ENCODE results near the gene NELFA.

The NELFA gene

GRCh38 chr4:2047031-2047660, 38.4 kb upstream of the NELFA start:
- Histone ChIP-seq H3K27me3 (peaks cover 0 to 30% (median 8%) of the 10 kb centered on the region in 11 experiments; a peak in 13 of 22 replicates), H4K20me1 (peaks cover 14 to 46% (median 37%) of the 10 kb centered on the region in 11 experiments), H3K36me3 (peaks cover 0 to 14% (median 10%) of the 10 kb centered on the region in 11 experiments; a peak in 10 of 22 replicates), H3K4me2 (peak overlapping the region; percentile 60 to 93 (median 74)), H3K4me3 (peak overlapping the region in 3 of 10 experiments; percentile 32 to 52 (median 41); a peak in 5 of 20 replicates), H3K9me3 (replicated peaks in 1 of 11) (peaks cover 0 to 7% (median 0%) of the 10 kb centered on the region in 11 experiments; a peak in 1 of 22 replicates), H3K9ac (peak overlapping the region in 6 of 11 experiments; percentile 18 to 55 (median 34); a peak in 5 of 22 replicates), H3K4me1 (peaks cover 26 to 49% (median 43%) of the 10 kb centered on the region in 10 experiments; a peak in 19 of 20 replicates), H3K27ac (no peak overlapping the region)
- TF ChIP-seq Cebpa-rat (IDR thresholded peaks at IDR 0.05): no peak

- Histone ChIP-seq H3K4me3 (peak overlapping the region in 3 of 10 experiments; percentile 32 to 52 (median 41); a peak in 4 of 20 replicates), H4K20me1 (peaks cover 14 to 46% (median 37%) of the 10 kb centered on the region in 11 experiments), H3K9ac (peak overlapping the region in 6 of 11 experiments; percentile 26 to 59 (median 36); a peak in 8 of 22 replicates), H3K36me3 (peaks cover 0 to 14% (median 10%) of the 10 kb centered on the region in 11 experiments; a peak in 10 of 22 replicates), H3K4me1 (peaks cover 26 to 53% (median 47%) of the 10 kb centered on the region in 10 experiments; a peak in 19 of 20 replicates), H3K4me2 (peak overlapping the region; percentile 60 to 93 (median 74)), H3K9me3 (replicated peaks in 1 of 11) (peaks cover 0 to 7% (median 0%) of the 10 kb centered on the region in 11 experiments; a peak in 1 of 22 replicates), H3K27me3 (peaks cover 5 to 34% (median 13%) of the 10 kb centered on the region in 11 experiments), H3K27ac (no peak overlapping the region; a peak in 1 of 22 replicates)
- no peak for TF ChIP-seq Cebpa-rat (IDR thresholded peaks at IDR 0.05)
Observed at GRCh38 chr4:2046031-2046961, 37.5 kb upstream of the NELFA start.

- no peak for TF ChIP-seq Cebpa-rat (IDR thresholded peaks at IDR 0.05)
Observed at GRCh38 chr4:2045518-2045951, 36.8 kb upstream of the NELFA start.

GRCh38 chr4:2044542-2045517, 36.1 kb upstream of the NELFA start:
- Histone ChIP-seq H4K20me1 (peaks cover 14 to 46% (median 37%) of the 10 kb centered on the region in 11 experiments), H3K4me3 (no peak overlapping the region), H3K4me1 (peaks cover 26 to 56% (median 50%) of the 10 kb centered on the region in 10 experiments; a peak in 19 of 20 replicates), H3K9me3 (replicated peaks in 1 of 11) (peaks cover 0 to 7% (median 0%) of the 10 kb centered on the region in 11 experiments; a peak in 1 of 22 replicates), H3K36me3 (peaks cover 0 to 14% (median 10%) of the 10 kb centered on the region in 11 experiments; a peak in 10 of 22 replicates), H3K27me3 (peaks cover 20 to 49% (median 28%) of the 10 kb centered on the region in 11 experiments), H3K9ac (peak overlapping the region in 4 of 11 experiments; percentile 22 to 59 (median 27); a peak in 5 of 22 replicates), H3K27ac (peak overlapping the region in 2 of 11 experiments; percentile 12 to 36; a peak in 1 of 22 replicates), H3K4me2 (peak overlapping the region; percentile 32 to 93 (median 73); a peak in 20 of 22 replicates)
- TF ChIP-seq Cebpa-rat (IDR thresholded peaks at IDR 0.05): no peak

More at GRCh38 chr4:2045518-2045951, 36.8 kb upstream of the NELFA start:
- Histone ChIP-seq H4K20me1 (peaks cover 14 to 46% (median 37%) of the 10 kb centered on the region in 11 experiments), H3K27ac (peak overlapping the region in 1 of 11 experiments; percentile 12; a peak in 1 of 22 replicates), H3K4me1 (peaks cover 26 to 56% (median 50%) of the 10 kb centered on the region in 10 experiments; a peak in 19 of 20 replicates), H3K27me3 (peaks cover 13 to 42% (median 21%) of the 10 kb centered on the region in 11 experiments), H3K9me3 (replicated peaks in 1 of 11) (peaks cover 0 to 7% (median 0%) of the 10 kb centered on the region in 11 experiments; a peak in 1 of 22 replicates), H3K4me2 (peak overlapping the region; percentile 32 to 93 (median 73)), H3K36me3 (peaks cover 0 to 14% (median 10%) of the 10 kb centered on the region in 11 experiments; a peak in 10 of 22 replicates), H3K9ac (peak overlapping the region in 5 of 11 experiments; percentile 1 to 59 (median 26); a peak in 5 of 22 replicates), H3K4me3 (no peak overlapping the region)

GRCh38 chr4:2044119-2044485, 35.3 kb upstream of the NELFA start:
- Histone ChIP-seq H4K20me1 (peaks cover 14 to 46% (median 37%) of the 10 kb centered on the region in 11 experiments), H3K4me3 (no peak overlapping the region), H3K9ac (no peak overlapping the region), H3K9me3 (replicated peaks in 1 of 11) (peaks cover 0 to 7% (median 0%) of the 10 kb centered on the region in 11 experiments; a peak in 1 of 22 replicates), H3K27me3 (peaks cover 27 to 56% (median 35%) of the 10 kb centered on the region in 11 experiments), H3K4me1 (peaks cover 26 to 56% (median 50%) of the 10 kb centered on the region in 10 experiments; a peak in 19 of 20 replicates), H3K27ac (no peak overlapping the region), H3K36me3 (peaks cover 0 to 14% (median 10%) of the 10 kb centered on the region in 11 experiments; a peak in 10 of 22 replicates), H3K4me2 (peak overlapping the region in 6 of 11 experiments; percentile 61 to 93 (median 86); a peak in 8 of 22 replicates)
- no peak for TF ChIP-seq Cebpa-rat (IDR thresholded peaks at IDR 0.05)

GRCh38 chr4:2043396-2044118, 34.8 kb upstream of the NELFA start:
- Histone ChIP-seq H3K27ac (no peak overlapping the region), H3K4me3 (peak overlapping the region in 1 of 10 experiments; percentile 73; a peak in 2 of 20 replicates), H3K4me2 (peak overlapping the region; percentile 79 to 98 (median 90); a peak in 21 of 22 replicates), H3K4me1 (peaks cover 26 to 56% (median 50%) of the 10 kb centered on the region in 10 experiments; a peak in 19 of 20 replicates), H3K9me3 (replicated peaks in 1 of 11) (peaks cover 0 to 7% (median 0%) of the 10 kb centered on the region in 11 experiments; a peak in 1 of 22 replicates), H4K20me1 (peaks cover 14 to 46% (median 37%) of the 10 kb centered on the region in 11 experiments), H3K27me3 (peaks cover 32 to 61% (median 41%) of the 10 kb centered on the region in 11 experiments), H3K36me3 (peaks cover 0 to 14% (median 10%) of the 10 kb centered on the region in 11 experiments; a peak in 10 of 22 replicates), H3K9ac (no peak overlapping the region; a peak in 1 of 22 replicates)
- TF ChIP-seq Cebpa-rat (IDR thresholded peaks at IDR 0.05): no peak
